ENCODE data around the gene TARBP1.
"Not testable (repeated sequence)": the region's sequence is repeated elsewhere in the genome, so short reads cannot be mapped to it uniquely, and the experiment has no call there.

Gene TARBP1

DNA sequence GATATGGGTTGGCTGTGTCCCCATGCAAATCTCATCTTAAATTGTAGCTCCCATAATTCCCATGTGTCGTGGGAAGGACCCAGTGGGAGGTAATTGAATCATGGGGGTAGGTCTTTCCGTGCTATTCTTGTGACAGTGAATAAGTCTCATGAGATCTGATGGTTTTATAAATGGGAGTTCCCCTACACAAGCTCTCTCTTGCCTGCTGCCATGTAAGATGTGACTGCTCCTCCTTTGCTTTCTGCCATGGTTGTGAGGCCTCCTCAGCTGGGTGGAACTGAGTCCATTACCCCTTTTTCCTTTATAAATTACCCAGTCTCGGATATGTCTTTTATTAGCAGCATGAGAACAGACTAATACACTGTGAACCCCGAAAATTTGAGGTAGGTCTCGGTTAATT is 25.3 kb upstream of the TARBP1 start:
- DNase-seq: not testable (repeated sequence)

DNA sequence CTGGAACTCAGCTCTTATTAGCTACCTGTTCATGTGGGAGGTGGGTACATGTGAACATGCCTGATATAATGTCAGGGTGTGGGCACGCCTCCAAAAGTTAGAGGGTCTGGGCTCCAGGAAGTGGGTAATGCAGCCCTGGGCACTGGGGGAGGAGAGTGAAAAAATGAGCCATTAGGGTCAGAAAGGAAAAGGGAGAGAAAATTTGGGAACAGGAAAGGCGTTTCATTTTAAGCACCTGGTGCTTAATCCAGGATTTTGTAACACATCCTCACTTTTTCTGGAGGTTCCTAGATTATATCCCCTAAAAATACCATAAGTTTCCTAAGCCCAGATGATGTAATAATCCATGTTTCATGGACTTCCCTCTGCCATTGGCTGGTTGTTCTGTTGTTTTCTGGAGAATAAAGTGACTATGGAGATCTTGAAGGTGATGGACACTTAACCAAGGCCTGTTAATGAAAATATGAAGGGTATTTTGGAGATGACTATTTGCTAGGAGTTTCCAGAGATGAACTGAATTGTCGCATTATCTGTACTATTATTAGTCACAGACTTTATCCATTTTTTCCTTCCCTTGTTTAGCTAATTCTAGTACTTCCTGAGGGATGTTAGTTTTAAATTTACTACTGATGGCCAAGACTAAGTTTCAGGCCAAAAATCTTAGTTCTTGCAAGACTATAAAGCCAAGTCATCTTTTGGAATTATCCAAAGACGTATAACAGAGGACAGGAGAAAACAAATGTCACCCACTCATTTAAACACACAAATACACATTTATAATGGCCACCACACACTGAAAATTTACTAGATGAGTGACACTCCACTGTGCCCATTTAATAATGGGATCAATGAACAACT is 24.4 kb upstream of the TARBP1 start:
- no peak for DNase-seq

DNA sequence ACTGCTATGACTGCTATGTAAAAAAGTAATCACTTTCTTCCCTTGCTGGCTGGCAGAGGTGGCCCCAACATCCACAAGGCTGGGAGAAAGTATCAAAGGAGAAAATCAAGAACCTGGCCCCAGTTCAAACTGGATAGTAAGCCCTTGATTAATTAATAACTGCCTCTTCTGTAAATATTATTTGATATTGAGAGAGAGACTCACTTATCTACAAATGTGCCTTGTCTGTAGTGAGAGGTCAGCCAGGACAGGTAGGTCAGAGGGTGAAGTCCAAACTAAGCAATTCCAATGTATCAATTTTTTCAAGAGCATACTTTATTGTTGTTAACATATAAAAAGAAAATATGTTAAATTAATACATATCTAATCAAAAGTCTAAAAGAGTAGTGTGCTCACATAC is 23.8 kb upstream of the TARBP1 start:
- no peak for DNase-seq

DNA sequence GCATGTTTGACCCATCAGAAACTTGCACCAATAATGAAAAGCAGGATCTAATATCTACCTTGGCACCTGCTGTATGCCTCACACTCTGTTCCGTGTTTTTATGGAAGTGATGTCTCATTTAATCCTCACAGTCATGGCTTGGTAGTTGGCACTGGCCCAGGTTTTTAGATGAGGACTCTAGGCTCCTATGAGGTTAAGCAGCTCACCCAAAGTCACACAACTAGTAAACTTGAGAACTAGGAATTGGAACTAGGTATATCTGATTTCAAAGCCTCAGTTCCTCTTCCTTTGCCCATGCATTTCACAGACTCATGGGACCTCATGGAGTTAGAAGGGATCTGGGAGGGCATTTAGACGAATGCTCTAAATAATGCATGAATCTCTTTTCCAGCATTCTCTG is 21.3 kb upstream of the TARBP1 start:
- no peak for DNase-seq

DNA sequence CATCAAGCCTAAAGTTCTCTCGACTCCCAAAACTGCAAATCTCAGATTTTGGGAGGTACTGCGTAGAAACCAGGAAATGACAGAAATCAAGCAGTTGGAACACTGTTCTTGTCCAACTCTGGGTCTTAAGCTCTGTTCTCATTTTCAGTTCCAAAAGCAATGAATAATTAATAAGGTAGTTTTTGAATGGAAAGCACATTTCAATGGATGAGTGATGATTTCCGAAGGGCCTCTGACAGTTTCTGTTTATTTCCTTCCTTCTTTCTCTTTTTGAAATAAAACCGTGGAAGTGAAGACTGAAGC is 20.9 kb upstream of the TARBP1 start:
- no peak for DNase-seq

DNA sequence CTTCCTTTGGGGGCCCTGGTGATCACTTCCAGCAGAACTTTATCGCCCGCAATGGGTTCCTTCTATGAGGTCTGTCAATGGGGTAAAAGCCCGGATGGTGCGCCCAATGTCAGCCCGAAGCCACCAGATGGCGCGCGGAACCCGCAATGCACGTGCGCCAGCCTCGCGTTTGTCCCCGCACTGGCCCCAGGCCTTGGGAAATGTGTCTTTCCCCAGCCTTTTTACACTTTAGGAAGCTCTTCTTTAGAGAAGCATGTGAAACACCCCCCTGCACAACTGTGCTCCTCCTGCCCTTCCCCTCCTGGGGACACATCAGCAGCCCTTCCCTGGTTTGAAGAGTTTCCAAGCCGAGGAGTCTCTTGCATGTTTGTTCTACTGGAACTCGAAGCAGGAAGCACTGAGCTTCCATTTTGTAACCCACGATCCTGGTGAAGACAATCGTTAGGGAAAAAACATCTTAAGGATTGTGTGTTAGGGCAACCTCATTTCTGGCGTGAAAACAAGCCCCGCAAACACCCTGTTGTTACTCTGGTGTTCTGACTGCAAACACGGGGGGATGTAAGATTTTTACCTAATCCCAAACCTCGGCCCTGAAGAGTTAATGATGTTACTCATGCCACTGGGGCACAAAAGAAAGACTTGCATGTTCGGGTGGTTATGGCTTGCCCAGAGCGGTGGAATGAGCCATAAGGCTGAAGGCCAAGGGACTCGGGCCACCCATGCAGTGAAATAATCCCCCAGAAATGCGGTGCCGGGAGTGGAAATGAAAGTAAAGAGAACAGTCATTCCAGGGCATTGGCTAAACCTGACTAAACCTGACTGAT is 20.4 kb upstream of the TARBP1 start:
- peak; percentile 86 for DNase-seq

DNA sequence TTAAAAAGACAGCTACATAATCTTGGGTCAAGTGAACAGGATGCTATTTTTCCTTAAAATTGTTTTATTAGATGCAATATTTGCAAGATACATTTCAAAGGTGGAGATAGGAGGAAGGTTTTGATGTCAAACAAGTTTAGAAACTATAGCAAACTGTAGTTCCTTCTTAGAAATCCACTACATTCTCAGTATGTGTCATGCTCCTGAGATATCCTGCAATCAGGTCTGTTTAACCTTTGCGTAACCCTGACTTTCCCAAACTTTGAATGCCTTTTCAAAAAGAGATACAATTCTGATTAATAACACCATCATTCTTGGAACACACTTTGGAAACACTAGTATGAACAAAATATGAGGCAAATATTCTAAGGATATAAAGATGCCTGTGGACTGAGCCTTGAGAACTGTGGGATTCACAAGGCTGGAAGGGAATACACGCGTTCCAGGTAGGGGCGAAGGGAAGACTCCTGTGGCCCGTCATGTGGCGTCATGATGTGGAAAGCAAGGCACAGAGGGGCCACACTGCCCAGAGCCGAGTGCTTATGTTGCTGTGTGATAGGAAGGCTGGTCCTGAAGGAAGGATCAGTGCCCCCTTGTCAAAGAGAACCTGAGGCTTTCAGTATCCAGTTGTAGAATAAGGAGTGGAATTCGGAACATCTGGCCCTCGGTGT is 19.6 kb upstream of the TARBP1 start:
- no peak for DNase-seq

DNA sequence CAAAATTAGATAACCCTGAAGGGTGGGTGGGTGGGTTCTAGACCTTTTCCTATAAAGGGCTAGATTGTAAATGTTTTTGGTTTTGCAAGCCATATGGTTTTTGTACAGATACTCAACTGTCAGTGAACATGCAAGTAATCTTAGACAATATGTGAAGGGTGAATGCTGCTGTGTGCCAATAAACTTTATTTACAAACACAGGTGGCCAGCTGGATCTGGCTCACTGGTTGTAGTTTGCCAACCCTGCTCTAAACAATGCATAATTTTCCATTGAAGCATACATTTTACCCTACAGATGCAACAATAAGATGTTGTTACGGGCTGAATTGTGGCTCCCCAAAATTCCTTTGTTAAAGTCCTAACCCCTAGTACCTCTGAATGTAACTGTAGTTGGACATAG is 18.6 kb upstream of the TARBP1 start:
- DNase-seq: no peak

DNA sequence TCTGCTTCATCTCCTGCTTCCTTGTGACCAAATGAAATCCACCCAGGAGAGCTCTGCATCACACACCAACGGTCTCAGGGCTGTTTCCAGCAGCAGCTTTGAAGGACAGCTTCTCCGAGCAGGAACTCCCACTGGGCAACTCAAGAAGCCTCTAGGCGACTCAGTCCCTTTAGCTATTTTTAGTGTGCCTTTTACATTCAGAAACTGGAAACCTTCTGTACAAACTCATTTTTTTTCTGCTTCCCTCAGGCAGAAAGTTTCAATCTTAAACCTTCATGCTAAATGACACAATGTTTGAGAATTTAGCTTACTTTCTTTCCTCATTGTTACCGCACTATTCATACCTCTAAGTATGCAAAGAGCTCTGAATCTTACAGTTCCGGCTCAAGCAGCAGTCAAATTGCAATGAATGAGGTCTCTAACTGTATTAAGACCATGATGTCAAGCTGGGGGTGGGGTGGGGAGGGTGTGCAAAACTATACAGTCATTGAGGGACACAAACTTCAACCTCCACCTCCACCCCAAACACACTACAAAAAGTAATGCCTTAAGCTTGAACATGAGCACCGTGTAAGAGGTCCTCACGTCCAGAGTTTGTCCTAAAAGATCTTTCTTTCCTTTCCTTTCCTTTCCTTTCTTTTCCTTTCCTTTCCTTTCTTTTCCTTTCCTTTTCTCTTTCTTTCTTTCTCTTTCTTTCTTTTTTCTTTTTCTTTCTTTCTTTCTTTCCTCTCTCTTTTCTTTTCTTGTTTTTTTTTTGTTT is 16.4 kb upstream of the TARBP1 start:
- no peak for DNase-seq

DNA sequence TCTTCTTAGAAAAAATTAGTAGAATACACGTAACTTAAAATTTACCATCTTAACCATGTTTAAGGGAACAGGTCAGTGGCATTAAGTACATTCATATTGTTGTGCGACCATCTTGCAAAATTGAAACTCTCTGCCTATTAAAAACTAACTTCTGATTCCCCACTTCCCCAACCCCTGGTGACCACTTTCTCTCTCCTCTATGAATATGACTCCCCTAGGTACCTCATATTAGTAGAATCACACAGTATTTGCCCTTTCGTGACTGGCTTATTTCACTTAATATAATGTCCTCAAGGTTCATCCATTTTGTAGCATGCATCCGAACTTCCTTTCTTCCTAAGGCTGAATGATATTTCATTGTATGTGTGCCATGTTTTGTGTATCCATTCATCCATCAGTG is 15.1 kb upstream of the TARBP1 start:
- no peak for DNase-seq

DNA sequence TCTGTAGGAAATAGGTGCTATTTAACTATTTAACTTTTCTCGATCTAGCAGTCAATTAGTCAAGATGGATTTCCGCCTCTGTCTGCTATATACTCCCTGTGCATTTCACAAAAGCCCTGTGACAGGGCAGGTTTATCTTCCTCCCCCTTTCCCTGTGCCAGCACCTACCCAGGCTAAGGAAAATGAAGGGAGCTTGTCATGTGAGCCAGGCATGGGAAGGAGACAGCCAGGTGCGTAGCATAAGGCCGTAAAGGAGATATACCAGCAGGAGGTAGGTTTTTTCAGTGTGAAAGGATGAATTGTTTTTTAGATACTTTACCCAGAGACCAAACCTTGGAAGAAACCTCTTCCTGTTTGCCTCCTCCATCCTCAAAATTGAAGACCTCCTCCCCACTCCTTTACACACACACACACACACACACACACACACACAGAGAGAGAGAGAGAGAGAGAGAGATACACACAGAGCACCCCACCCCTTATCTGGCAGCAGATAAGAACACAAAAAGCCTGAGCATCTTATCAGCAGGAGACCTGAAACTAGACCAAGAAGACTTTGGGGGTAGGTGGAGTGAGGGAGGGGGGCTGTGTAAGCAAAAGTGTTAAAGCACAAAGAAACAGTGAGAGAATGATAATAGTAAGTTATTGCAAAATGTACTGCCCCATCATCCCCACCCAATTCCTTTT is 12.0 kb upstream of the TARBP1 start:
- no peak for DNase-seq

DNA sequence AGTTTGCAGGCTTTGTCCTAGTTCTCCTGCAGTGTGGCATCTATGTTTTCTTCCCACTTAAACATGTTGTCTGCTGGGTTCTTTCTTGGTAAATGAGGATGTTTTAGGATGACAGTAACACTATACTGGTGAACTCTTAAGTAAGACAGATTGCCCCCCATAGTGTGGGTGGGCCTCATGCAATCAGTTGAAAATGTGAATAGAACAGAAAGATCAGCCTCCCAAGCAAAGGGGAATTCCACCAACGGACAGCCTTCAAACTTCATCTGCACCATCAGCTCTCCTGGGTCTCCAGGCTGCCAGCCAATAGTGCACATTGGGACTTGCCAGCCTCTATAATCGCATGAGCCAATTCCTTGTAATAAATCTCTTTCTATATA is 10.7 kb upstream of the TARBP1 start:
- DNase-seq: no peak

DNA sequence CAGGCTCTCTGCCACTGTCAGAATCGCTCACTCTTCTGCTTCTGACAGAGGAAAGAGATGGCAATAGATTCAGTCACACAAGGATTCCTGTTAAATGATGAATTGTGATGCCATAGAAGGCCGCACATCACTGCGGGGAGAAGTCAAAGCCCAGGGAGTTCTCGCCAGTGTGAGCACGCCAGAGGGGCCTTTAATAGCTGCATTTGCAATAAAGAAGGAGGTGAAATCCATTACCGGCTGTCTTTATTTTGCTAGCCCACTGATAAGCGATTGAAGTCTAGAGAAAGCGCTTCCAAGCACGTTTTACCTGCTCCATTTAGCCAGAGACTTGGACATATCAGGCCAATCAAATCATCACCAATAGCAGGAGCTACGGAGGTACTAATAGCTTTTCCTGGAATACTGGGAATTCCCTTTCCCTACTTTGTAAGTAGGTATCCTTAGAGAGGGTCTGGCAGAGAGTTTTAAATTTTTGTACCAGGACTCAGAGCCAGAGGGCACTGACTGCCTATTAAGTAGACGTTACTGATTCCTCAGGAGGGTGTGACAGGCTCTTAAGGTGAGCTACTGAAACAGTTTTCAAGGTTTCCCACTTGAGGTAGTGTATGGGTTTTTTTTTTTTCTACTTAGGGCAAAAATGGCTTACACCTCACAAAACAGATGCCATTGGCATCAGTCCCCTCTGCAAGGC is 10.2 kb upstream of the TARBP1 start:
- no peak for DNase-seq

DNA sequence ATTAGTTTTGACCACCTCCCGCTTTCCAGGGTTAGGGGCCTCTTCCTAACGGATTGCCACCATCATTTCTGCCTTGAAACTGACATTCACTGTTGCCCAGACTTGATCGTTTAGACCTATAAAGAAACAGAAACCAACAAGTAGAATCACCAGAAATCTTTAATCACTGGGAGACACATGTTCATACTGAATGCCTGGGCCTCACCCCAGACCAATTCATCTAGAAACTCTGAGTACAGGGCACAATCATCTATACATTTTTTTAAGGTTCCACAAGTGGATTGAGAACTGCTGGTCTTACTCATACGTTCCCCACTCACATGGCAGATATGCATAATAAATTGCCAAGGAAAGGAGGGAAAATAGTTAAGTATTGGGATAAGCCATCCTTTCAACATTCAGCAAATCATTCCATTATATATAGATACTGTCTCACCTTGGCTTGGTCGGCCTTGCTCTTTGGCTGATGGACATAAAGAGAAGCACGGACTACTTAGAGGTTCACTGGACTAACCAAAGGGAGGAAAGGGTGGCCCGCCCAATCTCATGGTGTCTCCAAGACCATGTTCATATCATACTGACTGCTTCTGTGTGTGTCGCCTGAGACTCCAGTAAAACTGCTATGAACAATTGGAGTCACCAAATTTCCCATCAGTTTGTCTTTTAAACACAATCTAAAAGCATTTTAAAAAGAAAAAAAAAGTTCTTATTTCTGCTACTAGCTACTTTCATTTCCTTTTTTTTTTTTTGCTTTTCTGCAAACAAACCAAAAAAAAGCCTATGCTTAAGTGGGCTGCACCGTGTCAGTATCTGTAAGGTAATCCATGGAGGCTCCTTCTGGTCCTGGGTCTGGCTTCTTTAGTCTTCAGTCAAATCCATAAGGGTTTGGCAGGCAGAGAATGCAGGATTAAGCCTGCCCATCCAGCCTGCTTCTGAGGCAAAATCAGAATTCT is 9.4 kb upstream of the TARBP1 start:
- DNase-seq: no peak

DNA sequence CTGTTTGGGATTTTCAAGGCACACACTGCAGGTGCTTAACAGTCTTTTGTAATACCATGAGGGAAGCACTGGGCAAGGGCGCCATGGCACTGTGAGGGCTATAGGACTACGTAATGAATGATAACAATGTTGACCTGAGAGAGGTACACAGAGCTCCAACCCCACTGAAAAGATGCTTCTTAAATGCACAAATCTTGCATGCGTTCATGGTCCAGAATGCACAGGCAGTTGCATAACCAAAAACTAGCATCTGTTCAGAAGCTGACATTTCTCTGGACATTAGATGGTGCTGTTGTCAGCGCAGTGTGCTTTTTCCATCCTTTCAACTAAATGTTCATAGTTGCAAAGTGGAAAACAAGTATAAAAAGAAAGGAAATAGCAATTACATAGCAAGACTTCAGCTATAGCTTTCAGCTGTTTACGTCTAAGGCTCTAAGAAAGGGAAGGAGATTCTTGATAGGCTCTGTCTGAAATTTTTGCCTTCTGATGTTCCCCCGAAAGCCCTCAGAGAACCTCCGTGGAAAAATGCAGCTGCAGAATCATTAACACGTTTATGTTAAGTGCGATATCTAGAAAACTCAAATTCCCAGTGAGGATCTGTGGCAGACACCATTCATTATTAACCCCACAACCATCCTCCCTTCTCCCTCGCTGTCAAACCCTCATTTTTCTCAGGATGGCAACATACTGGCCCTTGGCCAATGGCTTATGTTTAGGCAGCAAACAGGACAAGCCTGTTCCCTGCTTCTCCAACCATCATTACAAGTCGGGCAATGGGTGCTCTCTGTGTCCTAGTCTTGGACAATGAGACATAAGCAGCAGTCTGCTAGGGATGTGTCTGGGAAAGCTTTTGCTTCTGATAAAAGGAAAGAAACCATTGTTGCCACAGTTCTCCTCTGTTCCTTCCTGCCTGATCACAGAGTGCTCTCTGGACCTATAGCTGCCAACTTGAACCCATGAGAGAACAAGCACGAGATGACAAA is 8.2 kb upstream of the TARBP1 start:
- DNase-seq: no peak

DNA sequence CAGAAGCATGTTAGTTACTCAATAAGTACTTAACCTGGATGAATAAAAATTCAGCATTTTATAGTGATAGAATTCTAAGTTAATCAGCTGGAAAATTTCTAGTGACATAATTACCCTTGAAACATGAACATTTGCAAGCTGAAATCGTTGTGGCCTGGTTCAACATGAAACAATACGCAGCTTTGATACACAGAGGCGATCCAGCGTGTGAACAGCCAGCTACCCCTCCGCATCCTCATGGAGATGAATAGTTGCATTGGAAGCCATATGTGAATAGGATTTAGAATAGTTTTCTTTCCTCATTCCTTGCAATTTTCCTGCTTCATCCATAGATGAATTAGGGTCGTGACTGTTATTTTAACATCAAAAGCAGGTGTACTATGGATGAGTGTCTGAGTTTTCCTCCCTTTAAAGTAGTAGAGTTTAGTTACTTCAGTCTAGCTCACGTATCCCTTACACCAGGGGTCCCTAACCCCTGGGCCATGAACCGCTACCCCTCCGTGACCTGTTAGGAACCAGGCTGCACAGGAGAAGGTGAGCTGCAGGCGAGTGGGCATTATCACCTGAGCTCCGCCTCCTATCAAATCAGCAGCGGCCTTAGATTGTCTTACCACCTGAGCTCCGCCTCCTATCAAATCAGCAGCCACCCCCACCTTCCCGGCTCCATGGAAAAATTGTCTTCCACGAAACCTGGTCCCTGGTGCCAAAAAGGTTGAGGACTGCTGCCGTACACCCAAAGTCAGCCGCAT is 6.2 kb upstream of the TARBP1 start:
- DNase-seq: no peak

DNA sequence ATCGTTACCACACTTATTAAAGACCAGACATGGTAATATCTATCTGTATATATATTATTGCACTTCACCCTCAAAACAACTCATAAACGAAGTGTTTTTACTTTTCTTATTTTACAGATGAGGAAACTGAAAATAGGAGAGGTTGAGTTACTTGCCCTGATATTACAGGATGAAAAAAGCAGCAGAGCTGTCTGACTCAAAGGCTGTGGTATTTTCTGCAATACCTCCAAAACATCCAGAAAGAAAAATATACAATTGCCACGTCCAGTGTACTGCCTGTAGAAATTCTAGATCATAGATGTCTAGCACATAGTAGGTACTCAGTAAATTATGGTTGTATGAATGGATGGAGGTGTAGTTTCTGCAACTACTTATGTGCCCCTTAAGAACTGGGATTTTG is 5.2 kb upstream of the TARBP1 start:
- DNase-seq: no peak

DNA sequence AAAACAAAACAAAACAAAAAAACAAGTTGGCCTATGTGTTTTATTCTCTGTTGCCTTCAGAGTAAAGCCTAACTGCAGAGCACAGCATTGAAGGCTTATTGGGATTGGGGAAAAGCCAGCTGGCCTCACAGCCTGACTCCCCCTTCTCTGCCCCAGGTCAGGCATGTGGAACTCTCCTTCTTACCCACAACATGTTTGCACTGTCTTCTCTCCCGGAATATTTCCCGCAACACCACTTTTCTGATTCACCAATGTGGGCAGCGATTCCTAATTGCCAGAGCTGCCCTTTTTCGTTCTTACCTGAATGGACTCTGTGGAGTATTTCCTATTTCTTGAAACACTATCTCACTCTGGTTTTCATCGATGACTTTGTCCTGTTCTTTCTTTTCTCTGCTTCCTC is 2.8 kb upstream of the TARBP1 start:
- no peak for DNase-seq

DNA sequence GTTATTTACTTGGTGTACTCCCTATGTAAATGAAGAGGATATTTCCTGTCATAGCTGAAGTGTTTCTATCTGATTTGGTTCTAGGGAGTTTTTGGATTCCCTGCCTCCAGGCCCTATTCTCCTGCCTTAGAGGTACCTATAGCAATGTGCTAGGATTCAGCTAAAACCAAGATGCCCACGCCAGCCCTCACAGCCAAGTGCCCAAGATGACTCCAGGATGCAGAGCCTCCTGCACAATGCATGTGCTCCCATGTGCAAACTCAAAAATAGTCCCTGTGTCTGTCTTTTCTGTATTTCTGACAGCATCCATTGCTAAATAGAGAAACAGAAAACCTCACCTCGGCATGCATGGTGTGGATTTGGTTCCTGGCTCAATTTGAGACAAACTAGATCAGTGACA is 887 bp upstream of the TARBP1 start:
- DNase-seq: no peak

Data from NCI-H1048 (cell line).